ENCODE data around the gene SLC4A2.

- TF ChIP-seq POLR2A (IDR thresholded peaks at IDR 0.05), result no peak
- TF ChIP-seq CTCF (IDR thresholded peaks at IDR 0.05), result no peak
Measured at GRCh38 chr7:151074817-151075661, 15.7 kb downstream of the SLC4A2 start.
